ENCODE measurements around the gene CFAP57.
"Not testable (repeated sequence)": the region's sequence is repeated elsewhere in the genome, so short reads cannot be mapped to it uniquely, and the experiment has no call there.

Gene CFAP57

DNA sequence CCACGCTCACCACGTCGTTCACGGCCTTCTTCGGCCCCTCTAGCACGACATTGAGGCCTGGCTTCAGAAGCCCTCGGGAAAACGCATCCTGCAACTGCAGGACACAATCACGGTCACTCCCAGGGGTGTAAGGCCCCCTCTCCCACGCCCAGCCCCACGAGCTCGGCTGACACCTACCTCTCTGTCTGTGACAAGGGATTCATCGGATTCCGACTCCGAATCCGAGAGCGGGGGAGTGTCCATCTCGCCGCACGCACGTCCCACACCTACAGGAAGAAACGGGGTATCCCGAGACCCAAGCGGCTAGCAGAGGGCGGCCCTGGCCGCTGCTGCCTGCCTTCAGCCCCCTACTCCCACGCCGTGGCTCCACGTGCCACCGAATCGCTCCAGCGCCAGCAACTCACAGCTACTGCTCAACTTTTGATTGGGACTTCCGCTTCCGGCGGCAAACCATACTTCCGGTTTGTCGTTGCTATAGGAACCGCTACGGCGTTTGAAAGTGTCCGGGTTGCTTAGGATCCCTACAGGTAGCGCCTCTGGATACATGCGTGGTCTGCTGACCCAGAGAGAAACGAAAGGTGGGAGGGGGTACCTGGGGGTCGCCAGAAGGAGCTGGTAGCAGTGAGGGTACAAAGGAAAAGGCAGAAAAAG is at the start of gene CFAP57, which contains the start of gene EBNA1BP2:
TSS of gene CFAP57 (plus strand) at position 455 of the 651 bp plus-strand sequence. CDS start 424 bp downstream, outside the sequence.
TSS of gene EBNA1BP2 (minus strand) at position 415 of the 651 bp plus-strand sequence. CDS start at position 243, 172 bp downstream.
- no CpG with 5 or more reads among the region's 45 CpGs for WGBS (ENCODE audit: insufficient coverage, insufficient read length)
- H3K27ac ChIP-seq (ENCODE audit: low read length), result no peak within 1 kb of the TSS
- H3K4me1 ChIP-seq (ENCODE audit: control insufficient read depth, insufficient read depth, low read length), result peaks cover 1% of the 10 kb centered on the region; the same call in 1 of the 2 replicates
- peak within 1 kb of the TSS; percentile 89 for H3K4me3 ChIP-seq (ENCODE audit: low read length)
- no peaks in the 10 kb centered on the region for H3K27me3 ChIP-seq (ENCODE audit: control insufficient read depth, insufficient read depth, low read length)
- H3K36me3 ChIP-seq (ENCODE audit: control insufficient read depth, insufficient read depth, low read length), result peaks cover 8% of the 10 kb centered on the region; the same call in 1 of the 2 replicates
- no peaks in the 10 kb centered on the region for H3K9me3 ChIP-seq (ENCODE audit: control insufficient read depth, insufficient read depth, low read length)
- DNase-seq (ENCODE audit: low read depth, low spot score), result peak; percentile 86

DNA sequence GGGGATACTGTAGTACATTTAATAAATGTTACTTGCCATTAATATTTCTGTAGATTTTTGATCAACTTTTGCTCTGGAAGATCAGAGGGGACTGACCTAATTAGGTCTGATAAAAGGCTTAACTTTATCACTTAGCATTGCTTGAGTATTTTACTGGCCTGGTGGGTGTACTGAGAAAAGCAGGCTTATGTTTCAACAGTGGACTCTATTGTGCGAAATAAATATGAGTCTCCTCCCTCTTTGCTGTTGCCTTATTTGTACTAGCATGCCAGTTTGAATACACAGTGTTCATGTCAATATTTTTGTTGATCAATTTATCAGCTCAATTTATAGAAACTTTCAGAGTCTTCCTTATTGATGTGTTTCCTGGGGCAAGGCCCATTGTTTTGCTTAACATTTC is 49.1 kb upstream of the CFAP57 start:
- DNase-seq (ENCODE audit: low read depth, low spot score), result no peak
- H3K4me3 ChIP-seq (ENCODE audit: low read length), result no peak overlapping the region
- H3K36me3 ChIP-seq (ENCODE audit: control insufficient read depth, insufficient read depth, low read length), result no peaks in the 10 kb centered on the region
- WGBS (ENCODE audit: insufficient coverage, insufficient read length), result no CpG with 5 or more reads among the region's 1 CpG
- no peaks in the 10 kb centered on the region for H3K4me1 ChIP-seq (ENCODE audit: control insufficient read depth, insufficient read depth, low read length)
- no peaks in the 10 kb centered on the region for H3K27me3 ChIP-seq (ENCODE audit: control insufficient read depth, insufficient read depth, low read length)
- H3K27ac ChIP-seq (ENCODE audit: low read length), result no peak overlapping the region
- H3K9me3 ChIP-seq (ENCODE audit: control insufficient read depth, insufficient read depth, low read length), result no peaks in the 10 kb centered on the region

DNA sequence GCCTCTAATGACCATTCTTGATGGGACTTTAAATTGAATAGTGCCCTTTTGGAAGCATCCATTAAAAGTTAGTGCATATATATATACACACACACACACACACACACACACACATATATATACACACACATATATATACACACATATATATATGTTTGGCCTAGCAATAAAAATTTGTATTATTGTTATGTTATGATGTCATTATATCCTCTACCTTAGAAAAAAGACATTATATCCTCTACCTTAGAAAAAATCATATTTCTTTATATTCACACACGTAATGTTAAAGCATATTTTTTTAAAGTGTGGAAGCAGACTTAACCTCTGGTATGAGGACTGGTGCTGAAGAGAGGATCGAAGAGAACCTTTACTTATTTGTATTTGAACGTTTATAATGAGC is 43.3 kb upstream of the CFAP57 start:
- WGBS (ENCODE audit: insufficient coverage, insufficient read length), result no CpG with 5 or more reads among the region's 3 CpGs
- no peaks in the 10 kb centered on the region for H3K9me3 ChIP-seq (ENCODE audit: control insufficient read depth, insufficient read depth, low read length)
- no peaks in the 10 kb centered on the region for H3K4me1 ChIP-seq (ENCODE audit: control insufficient read depth, insufficient read depth, low read length)
- no peak overlapping the region for H3K4me3 ChIP-seq (ENCODE audit: low read length)
- no peaks in the 10 kb centered on the region; the same call in 1 of the 2 replicates for H3K36me3 ChIP-seq (ENCODE audit: control insufficient read depth, insufficient read depth, low read length)
- no peaks in the 10 kb centered on the region for H3K27me3 ChIP-seq (ENCODE audit: control insufficient read depth, insufficient read depth, low read length)
- no peak for DNase-seq (ENCODE audit: low read depth, low spot score)
- no peak overlapping the region for H3K27ac ChIP-seq (ENCODE audit: low read length)

DNA sequence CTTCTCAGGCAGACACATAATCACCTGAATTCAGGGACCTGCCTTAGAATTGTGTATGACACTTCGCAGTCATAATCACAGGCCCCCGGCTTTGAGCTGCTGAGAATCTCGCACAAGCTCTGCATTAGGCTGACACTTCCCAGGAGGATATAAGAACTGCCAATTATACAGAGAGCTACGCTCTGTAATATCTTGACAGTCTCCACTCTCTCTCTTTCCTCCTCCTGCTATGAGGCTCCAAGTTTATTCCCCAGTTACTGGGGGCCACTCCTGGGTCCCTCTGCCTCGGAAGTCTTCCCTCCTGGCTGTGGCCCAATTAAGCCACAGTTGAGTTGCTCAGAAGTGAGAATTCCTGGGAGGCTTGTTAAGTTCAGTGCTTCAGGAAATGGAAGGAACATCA is 42.7 kb upstream of the CFAP57 start:
- H3K4me3 ChIP-seq (ENCODE audit: low read length), result no peak overlapping the region
- no peak for DNase-seq (ENCODE audit: low read depth, low spot score)
- WGBS (ENCODE audit: insufficient coverage, insufficient read length), result no CpG with 5 or more reads among the region's 5 CpGs

DNA sequence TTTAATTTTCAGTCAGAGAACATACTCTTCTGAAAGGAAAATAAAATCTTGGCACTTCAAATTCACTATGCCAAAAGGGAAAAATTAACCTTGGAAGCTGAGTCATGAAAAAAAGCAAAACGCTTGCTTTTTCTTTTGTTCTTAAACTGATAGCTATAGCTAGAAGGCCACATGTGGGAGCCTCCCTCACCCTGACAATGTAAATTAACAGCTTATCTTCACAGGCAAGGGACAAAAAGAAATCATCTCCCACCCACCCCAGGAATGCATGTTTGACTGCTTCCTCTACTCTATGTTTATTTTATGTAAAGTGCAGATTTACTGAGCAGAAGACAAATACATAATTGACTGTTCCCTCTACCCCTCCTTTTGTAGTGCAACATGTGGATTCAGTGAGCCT is 38.1 kb upstream of the CFAP57 start:
- H3K27ac ChIP-seq (ENCODE audit: low read length), result no peak overlapping the region
- no CpG with 5 or more reads among the region's 1 CpG for WGBS (ENCODE audit: insufficient coverage, insufficient read length)
- H3K36me3 ChIP-seq (ENCODE audit: control insufficient read depth, insufficient read depth, low read length), result no peaks in the 10 kb centered on the region; the same call in 1 of the 2 replicates
- H3K9me3 ChIP-seq (ENCODE audit: control insufficient read depth, insufficient read depth, low read length), result no peaks in the 10 kb centered on the region; the same call in none of the 2 replicates
- no peaks in the 10 kb centered on the region for H3K27me3 ChIP-seq (ENCODE audit: control insufficient read depth, insufficient read depth, low read length)
- no peak overlapping the region for H3K4me3 ChIP-seq (ENCODE audit: low read length)
- H3K4me1 ChIP-seq (ENCODE audit: control insufficient read depth, insufficient read depth, low read length), result no peaks in the 10 kb centered on the region
- no peak for DNase-seq (ENCODE audit: low read depth, low spot score)

More for the DNA sequence above, 42.7 kb upstream of the CFAP57 start:
- H3K27me3 ChIP-seq (ENCODE audit: control insufficient read depth, insufficient read depth, low read length), result no peaks in the 10 kb centered on the region
- no peaks in the 10 kb centered on the region; the same call in 1 of the 2 replicates for H3K36me3 ChIP-seq (ENCODE audit: control insufficient read depth, insufficient read depth, low read length)
- no peak overlapping the region for H3K27ac ChIP-seq (ENCODE audit: low read length)
- no peaks in the 10 kb centered on the region; the same call in 1 of the 2 replicates for H3K9me3 ChIP-seq (ENCODE audit: control insufficient read depth, insufficient read depth, low read length)
- no peaks in the 10 kb centered on the region for H3K4me1 ChIP-seq (ENCODE audit: control insufficient read depth, insufficient read depth, low read length)

DNA sequence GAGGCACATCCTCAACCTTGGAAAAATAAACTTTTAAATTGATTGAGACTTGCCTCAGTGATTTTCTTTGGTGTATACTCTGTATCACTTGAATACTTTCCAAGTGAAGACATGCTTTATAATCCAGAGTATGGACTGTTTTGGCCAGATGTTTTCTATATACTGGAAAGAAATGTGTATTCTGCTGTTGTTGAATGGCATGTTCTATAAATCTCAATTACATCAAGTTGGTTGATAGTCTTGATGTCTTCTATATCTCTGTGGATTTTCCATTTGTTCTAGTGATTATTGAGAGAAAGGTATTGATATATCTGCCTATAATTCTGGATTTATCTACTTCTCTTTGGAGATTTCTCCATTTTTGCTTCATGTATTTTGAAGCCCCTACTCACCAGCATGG is 37.5 kb upstream of the CFAP57 start:
- H3K4me3 ChIP-seq (ENCODE audit: low read length), result no peak overlapping the region
- no peaks in the 10 kb centered on the region; the same call in 1 of the 2 replicates for H3K36me3 ChIP-seq (ENCODE audit: control insufficient read depth, insufficient read depth, low read length)
- no peaks in the 10 kb centered on the region for H3K27me3 ChIP-seq (ENCODE audit: control insufficient read depth, insufficient read depth, low read length)
- no peak for DNase-seq (ENCODE audit: low read depth, low spot score)
- H3K4me1 ChIP-seq (ENCODE audit: control insufficient read depth, insufficient read depth, low read length), result no peaks in the 10 kb centered on the region
- H3K9me3 ChIP-seq (ENCODE audit: control insufficient read depth, insufficient read depth, low read length), result no peaks in the 10 kb centered on the region; the same call in none of the 2 replicates
- H3K27ac ChIP-seq (ENCODE audit: low read length), result no peak overlapping the region

GRCh38 chr1:43135857-43136781 is 36.0 kb upstream of the CFAP57 start:
- Histone ChIP-seq H3K9me3 (ENCODE audit: control insufficient read depth, insufficient read depth, low read length) (no peaks in the 10 kb centered on the region; the same call in none of the 2 replicates), H3K27ac (ENCODE audit: low read length) (no peak overlapping the region), H3K36me3 (ENCODE audit: control insufficient read depth, insufficient read depth, low read length) (no peaks in the 10 kb centered on the region; the same call in 1 of the 2 replicates), H3K4me1 (ENCODE audit: control insufficient read depth, insufficient read depth, low read length) (no peaks in the 10 kb centered on the region), H3K27me3 (ENCODE audit: control insufficient read depth, insufficient read depth, low read length) (no peaks in the 10 kb centered on the region), H3K4me3 (ENCODE audit: low read length) (no peak overlapping the region)
- no CpG with 5 or more reads among the region's 9 CpGs for whole genome bisulfite sequencing (ENCODE audit: insufficient coverage, insufficient read length)
- DNase-seq (ENCODE audit: low read depth, low spot score), result no peak

DNA sequence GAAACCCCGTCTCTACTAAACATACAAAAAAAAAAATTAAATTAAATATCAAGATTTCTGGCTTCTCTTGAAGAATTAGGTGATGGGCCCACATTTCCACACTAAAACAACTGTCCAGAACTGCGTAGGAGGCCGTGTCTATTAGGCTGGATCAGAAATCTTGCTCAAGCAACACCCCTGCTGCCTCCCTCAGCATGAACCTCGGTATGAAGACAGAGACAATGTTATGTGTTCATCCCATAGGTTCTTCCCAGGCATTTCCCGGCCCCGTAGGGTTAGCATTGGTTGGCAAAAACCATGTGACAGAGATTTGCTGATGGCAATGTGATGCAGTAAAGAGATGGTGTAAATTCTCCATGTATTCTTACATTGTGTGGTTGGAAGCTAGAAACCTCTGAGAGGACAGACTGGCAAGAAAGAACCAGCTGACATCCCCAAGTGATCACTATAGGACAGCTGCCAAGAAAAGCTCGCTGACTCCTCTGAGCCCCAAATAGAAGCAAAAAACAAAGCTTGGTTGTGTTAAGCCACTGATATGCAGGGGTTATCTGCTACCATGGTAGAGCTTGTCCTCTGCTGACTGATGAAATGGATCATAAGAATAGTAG is 34.6 kb upstream of the CFAP57 start:
- H3K9me3 ChIP-seq (ENCODE audit: control insufficient read depth, insufficient read depth, low read length), result no peaks in the 10 kb centered on the region; the same call in none of the 2 replicates
- no peaks in the 10 kb centered on the region; the same call in 1 of the 2 replicates for H3K36me3 ChIP-seq (ENCODE audit: control insufficient read depth, insufficient read depth, low read length)
- no peak overlapping the region for H3K4me3 ChIP-seq (ENCODE audit: low read length)
- no peaks in the 10 kb centered on the region for H3K27me3 ChIP-seq (ENCODE audit: control insufficient read depth, insufficient read depth, low read length)
- WGBS (ENCODE audit: insufficient coverage, insufficient read length), result no CpG with 5 or more reads among the region's 7 CpGs
- H3K27ac ChIP-seq (ENCODE audit: low read length), result no peak overlapping the region
- DNase-seq (ENCODE audit: low read depth, low spot score), result no peak
- no peaks in the 10 kb centered on the region for H3K4me1 ChIP-seq (ENCODE audit: control insufficient read depth, insufficient read depth, low read length)

- H3K36me3 ChIP-seq (ENCODE audit: control insufficient read depth, insufficient read depth, low read length); H3K27me3 ChIP-seq (ENCODE audit: control insufficient read depth, insufficient read depth, low read length); DNase-seq (ENCODE audit: low read depth, low spot score); H3K4me3 ChIP-seq (ENCODE audit: low read length); H3K9me3 ChIP-seq (ENCODE audit: control insufficient read depth, insufficient read depth, low read length); H3K27ac ChIP-seq (ENCODE audit: low read length); H3K4me1 ChIP-seq (ENCODE audit: control insufficient read depth, insufficient read depth, low read length): not testable (repeated sequence)
- WGBS (ENCODE audit: insufficient coverage, insufficient read length), result no CpG with 5 or more reads among the region's 8 CpGs
These were observed 32.8 kb upstream of the CFAP57 start for GRCh38 chr1:43139295-43139694.

DNA sequence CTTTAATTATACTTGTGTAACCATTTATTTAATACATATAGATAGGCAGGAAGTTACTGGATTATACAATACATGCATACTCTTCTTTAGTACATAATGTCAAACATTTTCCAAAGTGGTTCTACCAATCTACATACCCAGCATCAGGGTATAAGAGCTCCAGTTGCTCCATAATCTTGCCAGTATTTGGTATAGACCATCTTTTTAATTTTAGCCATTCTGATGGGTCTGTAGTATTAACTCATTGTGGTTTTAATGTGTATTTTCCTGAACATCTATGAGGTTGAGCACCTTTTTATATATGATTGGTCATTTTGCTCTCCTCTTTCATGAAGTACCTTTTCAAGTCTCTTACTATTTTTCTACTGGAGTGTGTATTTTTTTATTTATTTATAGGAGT is 32.1 kb upstream of the CFAP57 start:
- Histone ChIP-seq H3K4me1 (ENCODE audit: control insufficient read depth, insufficient read depth, low read length) (peaks cover 2% of the 10 kb centered on the region; the same call in 1 of the 2 replicates), H3K27me3 (ENCODE audit: control insufficient read depth, insufficient read depth, low read length) (no peaks in the 10 kb centered on the region), H3K27ac (ENCODE audit: low read length) (no peak overlapping the region), H3K36me3 (ENCODE audit: control insufficient read depth, insufficient read depth, low read length) (no peaks in the 10 kb centered on the region; the same call in 1 of the 2 replicates), H3K4me3 (ENCODE audit: low read length) (no peak overlapping the region), H3K9me3 (ENCODE audit: control insufficient read depth, insufficient read depth, low read length) (no peaks in the 10 kb centered on the region)
- DNase-seq (ENCODE audit: low read depth, low spot score), result no peak

All from iPS DF 6.9 (cell line).